Stimulated activated CD8-positive, alpha-beta memory T cell treated with anti-CD3 and anti-CD28 coated beads, Interleukin-12 subunit alpha, Interleukin-12 subunit beta, amount 100 ng/mL, for 24 hours (primary cell): Measurements from ENCODE around the gene FLNB.
"Not testable (repeated sequence)": the region's sequence is repeated elsewhere in the genome, so short reads cannot be mapped to it uniquely, and the experiment has no call there.

Experiments
- DNase-seq: peaks from one replicate; pipeline ENCODE4 v3.0.0-alpha.2; 2020; ENCODE audit errors: extremely low read depth

Gene FLNB

DNA sequence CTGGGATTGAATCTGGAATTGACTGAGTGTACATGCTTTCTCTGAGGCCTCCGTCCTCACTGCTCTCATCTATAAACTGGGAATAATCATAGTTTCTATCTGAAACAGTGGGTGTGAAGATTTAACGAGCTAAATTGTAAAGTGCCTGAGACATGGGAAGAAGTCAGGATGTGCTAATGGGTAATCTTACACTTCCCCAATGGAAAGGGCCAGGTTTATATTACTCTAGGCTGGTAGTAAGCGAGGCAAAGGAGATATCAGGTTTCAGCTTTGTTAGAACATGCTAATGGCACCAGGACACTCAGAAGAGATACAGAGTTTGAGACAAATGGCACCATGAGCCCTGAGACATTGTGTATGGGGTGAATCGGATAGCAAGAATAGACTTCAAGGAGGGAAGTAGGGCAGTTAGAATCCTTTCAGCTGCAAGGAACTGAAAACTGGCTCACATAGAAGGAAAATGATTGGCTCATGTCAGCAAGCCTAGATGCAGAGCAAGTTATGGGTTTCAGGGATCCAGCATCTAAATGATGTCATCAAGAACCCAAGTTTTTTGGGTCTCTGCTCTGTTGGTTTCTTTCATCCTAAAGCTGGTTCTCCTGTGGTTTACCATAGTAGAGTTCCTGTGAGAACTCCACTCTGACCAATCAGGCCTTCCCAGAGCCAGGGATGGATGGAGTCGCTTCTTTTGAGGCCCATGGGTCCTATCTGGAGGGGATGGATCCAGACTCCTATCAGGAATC is 21.8 kb downstream of the FLNB start:
- DNase-seq = no peak

DNA sequence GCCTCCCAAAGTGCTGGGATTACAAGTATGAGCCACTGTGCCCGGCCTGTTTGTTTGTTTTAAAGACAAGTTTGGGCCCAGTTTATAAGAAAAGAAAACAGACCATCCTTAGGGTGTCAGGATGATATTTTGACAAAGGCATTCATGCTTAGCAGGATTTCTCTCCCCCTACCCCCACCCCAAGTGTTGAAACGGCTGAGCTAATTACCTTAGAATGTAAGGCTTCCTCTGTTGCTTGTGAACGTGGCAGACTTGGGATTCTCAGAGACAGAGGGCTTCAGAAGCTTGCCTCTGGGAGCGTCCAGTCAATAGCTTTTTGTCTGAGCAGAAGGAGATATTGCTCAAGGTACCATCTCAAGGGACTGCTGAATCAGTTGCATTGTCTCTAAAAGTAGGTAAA is 24.0 kb downstream of the FLNB start:
- no peak for DNase-seq

DNA sequence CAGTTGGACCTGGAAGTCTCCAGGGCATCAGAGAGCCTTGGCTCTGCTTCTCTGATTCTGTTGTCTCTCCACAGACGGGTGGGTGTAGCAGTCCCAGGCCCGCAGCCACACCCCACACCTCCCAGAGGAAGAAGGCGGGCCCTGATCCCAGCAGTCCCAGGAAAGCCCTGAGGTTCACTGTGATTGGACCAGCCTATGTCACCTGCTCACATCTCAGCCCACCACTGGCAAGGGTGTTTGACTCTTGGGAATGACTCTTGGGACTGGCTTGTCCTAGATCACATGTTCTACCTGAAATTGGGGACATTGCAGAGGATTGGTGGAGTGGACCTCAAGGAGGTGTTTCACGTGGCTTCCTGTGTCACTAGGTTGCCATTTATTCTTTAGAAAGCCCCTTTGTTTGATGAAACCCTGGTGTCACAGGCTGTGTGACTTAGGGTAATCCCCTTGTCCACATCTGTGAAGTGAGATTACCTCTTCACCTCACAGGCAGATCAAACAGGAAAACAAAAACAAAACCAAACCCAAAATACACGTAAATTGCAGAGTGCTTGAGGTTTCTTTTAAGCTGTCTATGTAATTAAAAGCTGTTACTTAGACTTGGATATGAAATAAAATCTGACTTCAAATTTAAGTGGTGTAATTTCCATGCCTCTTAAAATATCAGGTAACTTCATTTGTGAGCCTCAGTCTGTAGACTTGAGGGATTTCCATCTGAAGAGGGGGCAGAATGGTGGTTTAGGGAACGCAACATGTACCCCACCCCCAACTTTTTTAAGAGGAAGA is 26.7 kb downstream of the FLNB start:
- no peak for DNase-seq

DNA sequence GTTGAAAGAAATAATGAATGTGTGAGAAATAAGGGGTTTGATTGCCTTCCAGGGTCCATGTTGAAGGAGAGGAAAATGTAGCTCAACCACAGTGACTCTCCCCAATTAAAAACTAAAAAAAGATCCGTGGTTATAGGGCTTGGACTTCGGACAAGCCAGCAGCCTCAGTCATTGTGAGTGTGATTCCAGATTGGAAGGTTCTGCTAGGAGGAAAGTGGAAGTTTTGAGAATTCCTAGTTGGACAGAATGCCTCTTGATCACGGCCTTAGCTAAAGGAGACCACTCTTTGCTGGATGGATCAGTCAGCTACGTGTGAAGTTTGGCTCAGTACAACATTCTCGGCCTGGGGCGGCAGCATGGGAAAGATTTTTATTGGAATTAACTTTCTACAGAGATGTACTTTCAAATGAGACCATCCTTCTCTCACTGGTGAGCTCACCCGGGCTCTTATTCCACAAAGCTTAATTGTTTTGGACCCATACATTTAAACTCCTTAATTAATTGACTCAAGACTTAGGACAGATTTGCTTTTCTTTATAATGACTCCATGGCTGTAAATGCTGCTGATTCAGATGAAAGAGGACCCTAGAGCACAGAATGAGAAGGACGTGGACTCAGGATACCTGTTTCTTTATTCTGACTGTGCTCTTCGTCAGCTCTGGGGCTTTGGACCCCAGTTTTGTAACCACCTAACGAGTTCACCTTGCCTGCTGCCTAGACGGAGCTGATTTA is 27.5 kb downstream of the FLNB start:
- DNase-seq = no peak

DNA sequence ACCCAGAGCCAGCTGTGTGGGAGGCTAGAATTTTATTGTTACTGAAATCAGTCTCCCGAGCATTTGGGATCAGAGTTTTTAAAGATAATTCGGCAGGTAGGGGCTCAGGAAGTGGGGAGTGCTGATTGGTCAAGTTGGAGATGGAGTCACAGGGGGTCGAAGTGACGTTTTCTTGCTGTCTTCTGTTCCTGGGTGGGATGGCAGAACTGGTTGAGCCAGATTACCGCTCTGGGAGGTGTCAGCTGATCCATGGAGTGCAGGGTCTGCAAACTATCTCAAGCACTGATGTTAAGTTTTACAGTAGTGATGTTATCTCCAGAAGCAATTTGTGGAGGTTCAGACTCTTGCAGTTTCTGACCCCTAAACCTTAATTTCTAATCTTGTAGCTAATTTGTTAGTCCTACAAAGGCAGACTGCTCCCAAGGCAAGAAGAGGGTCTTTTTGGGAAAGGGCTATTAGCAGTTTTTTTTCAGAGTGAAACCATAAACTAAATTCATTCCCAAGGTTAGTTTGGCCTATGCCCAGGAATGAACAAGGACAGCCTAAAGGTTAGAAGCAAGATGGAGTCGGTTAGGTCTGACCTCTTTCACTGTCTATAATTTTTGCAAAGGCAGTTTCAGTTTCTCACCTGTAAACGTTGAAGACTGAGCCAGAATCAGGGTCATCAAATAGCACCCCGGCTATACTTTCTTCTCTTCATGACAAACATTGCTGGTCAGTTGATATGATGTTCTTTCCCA is 28.2 kb downstream of the FLNB start:
- DNase-seq = no peak

DNA sequence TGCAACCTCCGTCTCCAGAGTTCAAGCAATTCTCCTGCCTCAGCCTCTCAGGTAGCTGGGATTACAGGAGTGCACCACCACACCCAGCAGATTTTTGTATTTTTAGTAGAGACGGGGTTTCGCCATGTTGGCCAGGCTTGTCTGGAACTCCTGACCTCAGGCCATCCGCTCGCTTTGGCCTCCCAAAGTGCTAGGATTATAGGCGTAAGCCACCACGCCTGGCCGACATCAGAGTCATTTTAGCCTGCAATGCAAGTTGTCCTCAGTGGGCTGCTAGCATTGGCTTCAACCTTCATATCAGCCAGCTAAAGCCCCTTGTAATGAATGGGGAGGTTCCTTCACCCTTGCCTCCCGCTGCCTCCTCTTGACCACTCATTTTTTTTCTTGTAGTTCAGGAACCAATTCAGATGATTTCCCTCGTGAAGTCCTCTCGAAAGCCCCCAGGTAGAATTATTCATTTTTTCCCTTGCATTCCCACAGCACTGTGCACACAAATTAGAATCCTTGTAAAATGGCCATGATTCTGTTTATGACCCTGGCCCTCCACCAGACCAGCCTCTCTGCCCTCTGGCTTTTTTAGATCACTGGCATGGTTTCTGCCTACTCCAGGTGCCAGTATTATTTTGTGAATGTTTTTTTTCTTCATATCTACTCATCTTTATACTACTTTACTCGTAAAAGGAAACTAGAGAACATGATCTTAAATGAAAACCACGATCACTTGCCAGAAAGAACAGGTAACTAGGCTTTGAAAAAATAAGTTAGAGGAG is 29.1 kb downstream of the FLNB start:
- no peak for DNase-seq

DNA sequence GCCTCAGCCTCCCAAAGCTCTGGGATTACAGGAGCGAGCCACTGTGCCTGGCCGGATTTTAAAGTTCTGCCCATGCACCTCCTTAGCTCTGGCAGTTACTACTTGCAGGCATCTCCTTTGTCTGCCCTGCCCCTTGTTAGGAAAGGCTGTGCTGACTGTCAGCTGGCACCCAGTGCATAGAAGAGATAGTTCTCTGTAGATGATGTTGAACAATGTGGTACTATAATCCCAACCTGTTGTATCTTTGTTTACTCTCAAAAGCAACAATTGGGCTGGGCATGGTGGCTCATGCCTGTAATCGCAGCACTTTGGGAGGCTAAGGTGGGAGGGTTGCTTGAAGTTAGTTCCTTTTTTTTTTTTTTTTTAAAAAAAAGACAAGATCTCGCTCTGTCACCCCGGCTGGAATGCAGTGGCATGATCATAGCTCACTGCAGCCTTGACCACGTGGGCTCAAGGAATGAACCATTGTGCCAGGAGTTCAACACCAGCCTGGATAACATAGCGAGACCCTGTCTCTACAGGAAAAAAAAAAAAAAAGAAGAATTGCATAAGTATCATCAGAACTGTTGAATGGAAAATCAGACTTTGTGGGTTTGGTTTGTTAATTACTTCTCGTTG is 30.6 kb downstream of the FLNB start:
- DNase-seq = no peak

DNA sequence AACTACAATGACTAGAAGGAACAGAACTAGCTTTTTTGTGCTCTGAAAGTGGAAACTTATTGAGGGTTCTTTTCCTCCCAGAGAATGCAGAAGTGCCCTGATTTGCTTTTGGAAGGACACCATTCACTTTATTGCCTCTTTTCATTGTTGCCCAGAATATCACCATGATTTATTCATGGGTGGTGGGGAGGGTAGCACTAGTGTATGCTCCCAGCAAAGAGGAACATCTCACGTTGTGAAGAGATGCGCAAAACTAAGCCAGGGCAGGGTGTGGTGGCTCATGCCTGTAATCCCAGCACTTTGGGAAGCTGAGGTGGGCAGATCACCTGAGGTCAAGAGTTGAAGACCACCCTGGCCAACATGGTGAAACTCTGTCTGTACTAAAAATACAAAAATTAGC is 31.4 kb downstream of the FLNB start:
- DNase-seq = no peak

DNA sequence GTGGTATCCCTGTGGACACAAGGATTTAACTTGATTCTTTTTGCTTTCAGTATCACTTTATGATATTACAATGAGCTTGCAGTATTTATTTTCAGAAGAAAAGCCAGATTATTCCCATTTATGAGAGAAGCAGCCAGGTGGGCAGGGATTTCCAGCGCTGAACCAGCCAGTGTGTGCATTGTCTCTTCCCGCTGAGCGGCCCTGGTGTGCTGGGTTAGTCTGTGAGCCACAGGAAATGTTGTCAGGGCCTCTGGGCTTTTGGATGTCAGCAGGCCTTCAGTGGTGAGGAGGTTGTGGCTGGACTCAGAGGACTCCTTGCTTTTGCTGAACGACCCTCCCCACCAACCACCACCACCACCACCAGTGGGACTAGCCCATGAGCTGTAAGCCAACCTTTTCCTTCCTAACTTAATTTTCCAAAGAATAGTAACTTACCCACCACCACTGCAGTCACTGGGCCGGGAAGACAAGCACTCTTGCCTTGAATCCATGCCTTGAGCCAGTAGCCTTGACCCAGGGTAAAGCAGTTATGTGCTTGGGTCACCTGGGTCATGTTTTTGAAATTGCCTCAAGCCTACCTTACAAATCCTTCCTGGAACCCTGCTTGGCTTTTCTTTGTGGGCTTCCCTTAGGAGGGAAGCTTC is 33.1 kb downstream of the FLNB start:
- no peak for DNase-seq

DNA sequence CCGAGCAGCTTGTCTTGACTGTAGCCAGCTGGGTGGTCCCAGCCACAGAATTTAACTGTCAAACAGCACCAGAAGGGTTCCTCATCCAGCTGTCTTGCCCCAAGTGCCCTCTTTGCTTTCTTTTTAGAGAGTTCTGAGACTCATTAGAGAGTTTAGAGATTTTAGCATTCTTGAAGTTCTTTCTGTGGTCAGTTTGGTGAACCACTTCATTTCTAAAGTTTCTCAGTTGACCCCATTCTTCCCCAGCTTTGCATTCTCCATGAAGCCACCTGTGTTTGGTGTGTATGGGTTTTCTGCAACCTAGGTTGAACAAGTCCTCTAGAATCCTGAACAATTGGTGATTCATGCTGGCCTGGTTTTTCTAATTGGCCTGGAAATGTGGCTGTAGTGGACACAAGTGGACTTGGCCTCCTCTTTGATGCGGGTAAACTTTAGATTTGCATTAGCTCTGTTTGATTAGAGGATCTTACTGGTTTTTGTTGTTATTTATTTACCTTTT is 33.7 kb downstream of the FLNB start:
- no peak for DNase-seq

DNA sequence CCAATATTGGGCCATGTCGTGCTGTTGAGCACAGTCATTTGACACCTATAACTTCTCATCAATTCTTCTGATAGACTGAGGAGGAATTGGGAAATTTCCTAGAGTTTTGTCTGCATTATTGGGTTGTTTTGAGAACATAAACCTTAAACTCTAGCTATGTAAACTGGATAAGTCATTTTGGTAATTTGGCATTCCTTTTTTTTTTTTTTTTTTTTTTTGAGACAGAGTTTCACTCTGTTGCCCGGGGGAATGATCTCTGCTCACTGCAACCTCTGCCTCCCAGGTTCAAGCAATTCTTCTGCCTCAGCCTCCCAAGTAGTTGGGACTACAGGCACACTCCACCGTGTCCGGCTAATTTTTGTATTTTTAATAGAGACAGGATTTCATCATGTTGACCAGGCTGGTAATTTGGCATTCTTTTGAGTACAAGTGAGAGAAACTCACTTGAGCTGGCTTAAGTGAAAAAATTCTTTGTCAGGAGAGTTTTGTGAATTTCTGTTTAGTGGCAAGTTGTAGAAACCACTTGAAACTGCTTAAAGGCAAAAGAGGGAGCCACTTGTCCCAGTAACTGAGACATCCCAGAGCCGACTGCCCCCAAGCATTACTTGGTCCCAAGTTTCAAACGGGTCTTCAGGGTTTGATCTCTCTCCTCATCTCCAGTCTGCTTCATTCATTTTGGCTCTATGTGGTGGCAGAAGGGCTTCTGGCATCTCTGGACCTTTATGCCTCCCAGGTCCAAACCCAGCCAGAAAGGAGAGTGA is 34.9 kb downstream of the FLNB start:
- no peak for DNase-seq

DNA sequence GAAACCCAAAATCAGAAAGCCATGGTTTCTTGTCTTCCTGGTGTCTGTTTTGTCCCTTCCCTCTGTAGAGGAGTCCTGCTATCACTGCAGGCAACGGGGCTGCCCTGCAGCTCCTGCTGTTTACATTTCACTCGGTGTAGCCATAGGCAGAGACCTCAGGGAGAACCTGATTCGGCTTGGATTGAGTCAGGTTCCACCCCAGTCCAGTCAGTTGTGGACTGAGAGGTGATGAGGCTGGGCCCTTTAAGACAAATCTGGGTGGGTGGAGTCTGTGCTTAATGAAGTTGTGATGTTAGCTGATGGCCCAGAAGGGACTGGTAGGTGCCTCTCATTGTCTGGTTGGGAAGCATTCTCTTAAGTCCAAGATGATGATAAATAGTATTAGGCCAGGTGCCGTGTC is 35.7 kb downstream of the FLNB start:
- DNase-seq = no peak

DNA sequence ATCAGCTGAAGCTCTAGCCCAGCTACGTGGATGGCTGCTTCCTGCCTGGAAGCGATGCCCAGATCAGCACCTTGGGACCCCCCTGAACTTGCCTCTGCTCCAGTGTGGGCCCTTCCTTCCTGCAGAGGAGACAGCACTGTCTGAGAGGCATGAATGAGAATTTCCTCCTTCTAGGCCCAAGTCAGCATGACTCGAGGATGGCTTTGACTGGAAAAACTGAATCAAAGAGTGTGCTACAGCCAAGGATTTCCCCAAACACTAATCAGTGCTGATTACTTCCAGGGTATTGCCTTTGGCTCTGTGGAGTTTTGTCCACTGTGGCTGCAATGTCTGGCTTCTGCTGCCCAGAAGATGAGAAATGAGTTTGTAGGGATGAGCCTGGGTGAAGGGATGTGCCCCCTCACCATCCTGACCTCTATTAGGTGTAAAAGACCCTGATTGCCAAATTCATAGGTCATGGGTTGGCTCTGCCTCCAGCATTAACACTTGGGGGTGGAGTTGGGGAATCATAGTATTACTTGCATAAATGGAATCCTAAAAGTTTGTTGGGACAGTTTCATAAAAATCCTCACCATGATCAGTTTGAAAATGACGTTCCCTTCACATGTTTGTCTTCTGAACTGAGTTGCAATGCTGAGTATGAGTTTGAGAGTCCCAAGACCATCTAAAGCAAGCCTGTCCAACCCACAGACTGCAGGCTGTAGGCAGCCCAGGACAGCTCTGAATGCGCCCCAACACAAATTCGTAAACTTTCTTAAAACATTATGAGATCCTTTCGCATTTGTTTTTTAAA is 36.7 kb downstream of the FLNB start:
- DNase-seq = no peak

DNA sequence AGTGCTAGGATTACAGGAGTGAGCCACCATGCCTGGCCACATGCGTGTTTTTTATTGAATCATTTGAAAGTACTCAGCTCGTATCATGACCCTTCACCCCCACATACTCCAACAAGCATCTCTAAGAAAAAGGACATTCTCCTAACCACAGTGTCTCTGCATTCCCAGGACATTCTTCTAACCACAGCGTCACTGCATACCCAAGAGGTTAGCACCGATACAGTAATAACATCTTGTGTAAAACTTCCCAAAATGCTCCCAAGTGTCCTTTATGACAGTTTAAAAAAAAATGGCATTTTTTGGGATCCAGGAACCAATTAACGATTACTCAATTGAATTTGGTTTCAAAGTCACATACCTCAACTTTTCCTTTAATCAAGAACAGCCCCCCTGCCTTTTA is 39.6 kb downstream of the FLNB start:
- no peak for DNase-seq

DNA sequence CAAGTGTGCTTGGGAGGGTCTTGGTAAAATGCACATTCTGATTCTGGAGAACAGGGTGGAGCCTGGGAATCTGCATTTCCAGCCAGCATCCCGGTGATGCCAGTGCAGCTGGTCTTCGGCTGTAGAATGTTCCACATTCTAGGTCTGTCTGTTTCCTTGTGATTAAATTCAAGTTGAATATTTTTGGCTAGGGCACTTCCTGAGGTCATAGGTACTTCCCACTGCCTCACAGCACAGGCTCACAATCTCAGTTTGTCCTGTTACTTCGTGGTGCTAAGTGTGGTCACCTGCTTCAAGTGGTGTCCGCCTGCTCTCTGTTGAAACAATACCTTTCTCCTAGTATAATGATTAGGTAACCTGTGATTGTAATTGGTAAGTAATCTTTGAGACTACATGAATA is 40.1 kb downstream of the FLNB start:
- no peak for DNase-seq

DNA sequence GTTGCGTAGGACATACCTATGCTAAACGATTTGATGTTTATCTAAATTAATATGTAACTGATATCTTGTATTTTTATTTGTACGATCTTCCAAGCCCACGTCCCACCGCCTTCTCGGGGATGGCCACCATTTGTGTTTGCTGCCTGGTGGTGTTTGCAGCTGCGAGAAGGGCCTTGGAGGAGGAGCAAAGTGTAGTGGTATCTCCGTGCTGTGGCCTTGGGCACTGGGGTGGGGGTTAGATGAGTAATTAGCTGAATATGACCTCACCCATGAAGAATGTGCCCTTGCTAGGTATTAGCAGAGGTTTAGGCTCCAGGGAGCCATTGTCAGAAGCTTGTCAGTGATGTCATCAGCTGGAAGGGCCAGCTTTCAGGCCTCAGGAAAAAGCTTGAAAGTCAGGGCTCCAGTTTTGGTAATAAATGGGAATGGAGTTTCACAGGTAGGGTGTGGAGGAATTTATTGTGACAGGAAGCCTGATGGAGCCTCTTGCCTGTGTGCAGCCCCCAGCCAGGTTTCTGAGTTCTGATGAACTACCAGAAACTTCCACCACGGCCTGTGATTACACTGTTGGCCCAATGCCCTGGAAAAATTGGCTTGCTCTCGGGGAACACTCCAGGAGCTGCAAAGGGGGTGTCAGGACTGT is 41.0 kb downstream of the FLNB start:
- DNase-seq = no peak

DNA sequence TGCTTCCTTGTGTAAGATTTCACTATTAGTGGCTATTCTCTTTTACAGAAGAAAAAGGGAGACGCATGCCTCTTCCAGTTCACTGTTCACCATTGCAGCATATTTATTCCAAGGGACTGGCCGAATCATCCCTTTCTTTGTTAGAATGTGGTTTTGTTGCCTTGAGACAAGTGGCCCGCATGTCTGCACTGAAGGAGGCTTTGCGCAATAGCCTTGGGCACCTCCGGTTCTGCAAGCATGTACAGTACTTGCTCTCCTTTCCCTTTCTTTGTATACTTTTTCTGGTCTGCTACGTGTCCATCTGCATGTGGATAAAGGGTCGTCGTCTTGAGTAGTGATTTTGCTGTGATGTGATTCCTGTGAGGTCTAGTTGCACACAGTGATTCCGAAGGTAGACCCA is 43.0 kb downstream of the FLNB start:
- no peak for DNase-seq

DNA sequence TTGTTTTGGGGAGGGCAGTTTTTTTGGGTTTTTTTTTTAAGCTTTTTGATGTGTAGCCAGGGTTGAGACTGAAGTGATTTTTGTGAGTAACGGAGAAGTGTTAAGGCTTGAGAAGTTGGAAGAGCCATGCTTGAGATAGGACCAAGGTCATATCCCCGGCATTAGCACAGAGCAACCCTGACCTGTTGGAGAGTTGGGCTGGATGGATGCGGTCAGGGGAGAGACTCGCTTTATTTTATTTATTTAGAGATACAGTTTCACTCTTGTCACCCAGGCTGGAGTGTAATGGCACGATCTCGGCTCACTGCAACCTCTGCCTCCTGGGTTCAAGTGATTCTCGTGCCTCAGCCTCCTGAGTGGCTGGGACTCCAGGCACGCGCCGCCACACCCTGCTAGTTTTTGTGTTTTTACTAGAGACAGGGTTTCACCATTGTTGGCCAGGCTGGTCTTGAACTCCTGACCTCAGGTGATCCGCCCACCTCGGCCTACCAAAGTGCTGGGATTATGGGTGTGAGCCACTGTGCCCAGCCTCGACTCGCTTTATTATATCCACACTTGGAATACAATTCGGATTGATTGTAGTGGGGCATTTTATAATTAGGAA is 43.5 kb downstream of the FLNB start:
- not testable (repeated sequence) for DNase-seq
